Neural cell (in vitro differentiated cells): Measurements from ENCODE around the gene KSR2. TPM values are rescaled to one million over a fixed set of nuclear protein-coding genes. Genes with fewer than 3 reads are reported as not detected.

Source experiments
- H2AFZ ChIP-seq: fragments of 200-600, 300-800 bp; sonication (generic), shearing (Covaris generic); 2 replicates; pipeline ENCODE4 v1.6.0; 2014; ENCODE audit warnings: low read depth, mild to moderate bottlenecking, antibody characterized with exemption, low read length, moderate library complexity
- H3F3A ChIP-seq: fragments of 200-600 bp; shearing (Covaris generic); 2 replicates; pipeline ENCODE4 v1.6.1; 2016; ENCODE audit warnings: mild to moderate bottlenecking, moderate library complexity, mixed read lengths, antibody characterized with exemption, low read length; ENCODE audit not compliant: insufficient read depth, poor library complexity, severe bottlenecking
- H3K27ac ChIP-seq: fragments of 200-600, 300-800 bp; sonication (generic), shearing (Covaris generic); 2 replicates; pipeline ENCODE4 v1.5.1; 2014; ENCODE audit warnings: mild to moderate bottlenecking, low read length, moderate library complexity
- H3K27me3 ChIP-seq: fragments of 300-800, 200-600 bp; sonication (generic), shearing (Covaris generic); 2 replicates; pipeline ENCODE4 v1.6.0; 2014; ENCODE audit warnings: mild to moderate bottlenecking, low read depth, low read length, moderate library complexity; ENCODE audit not compliant: insufficient read depth
- H3K36me3 ChIP-seq: fragments of 300-800, 200-600 bp; sonication (generic), shearing (Covaris generic); 2 replicates; pipeline ENCODE4 v1.5.1; 2014; ENCODE audit warnings: mild to moderate bottlenecking, antibody characterized with exemption, low read length, moderate library complexity; ENCODE audit not compliant: insufficient read depth
- H3K4me2 ChIP-seq: fragments of 300-800, 200-600 bp; sonication (generic), shearing (Covaris generic); 2 replicates; pipeline ENCODE4 v1.6.0; 2014; ENCODE audit warnings: mild to moderate bottlenecking, low read length
- H3K4me3 ChIP-seq: fragments of 300-800, 200-600 bp; sonication (generic), shearing (Covaris generic); 2 replicates; pipeline ENCODE4 v1.5.1; 2014; ENCODE audit warnings: mild to moderate bottlenecking, low read length, moderate library complexity
- H3K79me2 ChIP-seq: fragments of 200-600 bp; shearing (Covaris generic); replicated peaks from 2 replicates; pipeline ENCODE4 v1.6.0; 2014; ENCODE audit warnings: mild to moderate bottlenecking, low read length, moderate library complexity; ENCODE audit not compliant: insufficient read depth
- H3K9ac ChIP-seq: fragments of 300-800, 200-600 bp; sonication (generic), shearing (Covaris generic); 2 replicates; pipeline ENCODE4 v1.6.1; 2016; ENCODE audit warnings: mild to moderate bottlenecking, low read length, mixed read lengths
- H3K9me2 ChIP-seq: fragments of 200-600 bp; shearing (Covaris generic); 2 replicates; pipeline ENCODE4 v1.6.1; 2016; ENCODE audit warnings: mild to moderate bottlenecking, low read length, mixed read lengths; ENCODE audit not compliant: insufficient read depth
- H3K9me3 ChIP-seq: fragments of 200-600, 300-800 bp; sonication (generic), shearing (Covaris generic); 2 replicates; pipeline ENCODE4 v1.6.1; 2016; ENCODE audit warnings: mild to moderate bottlenecking, mixed run types, low read length, moderate library complexity, mixed read lengths
- H4K20me1 ChIP-seq: fragments of 200-600 bp; shearing (Covaris generic); 2 replicates; pipeline ENCODE4 v1.6.1; 2016; ENCODE audit warnings: mild to moderate bottlenecking, mixed run types; ENCODE audit not compliant: insufficient read depth
- CTCF ChIP-seq: fragments of 450-650 bp; IDR thresholded peaks from 2 replicates; pipeline ENCODE4 v1.5.1; 2014; ENCODE audit warnings: antibody characterized with exemption, mild to moderate bottlenecking, moderate library complexity; ENCODE audit not compliant: poor library complexity, severe bottlenecking
- EP300 ChIP-seq: fragments of 450-650 bp; conservative IDR thresholded peaks from 2 replicates; pipeline ENCODE4 v1.6.1; 2014; ENCODE audit warnings: antibody characterized with exemption, mild to moderate bottlenecking, moderate library complexity; ENCODE audit not compliant: poor library complexity, severe bottlenecking
- EZH2 ChIP-seq: fragments of 200-600, 300-800 bp; shearing (Covaris generic), sonication (generic); IDR thresholded peaks from 2 replicates; pipeline ENCODE4 v1.6.1; 2014; ENCODE audit warnings: antibody characterized with exemption, low read length, borderline replicate concordance, mild to moderate bottlenecking; ENCODE audit not compliant: insufficient read depth, poor library complexity, severe bottlenecking
- MXI1 ChIP-seq: fragments of 450-650 bp; conservative IDR thresholded peaks from 2 replicates; pipeline ENCODE4 v1.6.1; 2014; ENCODE audit warnings: antibody characterized with exemption, mild to moderate bottlenecking; ENCODE audit not compliant: poor library complexity, severe bottlenecking
- POLR2AphosphoS5 ChIP-seq: IDR thresholded peaks from 2 replicates; pipeline ENCODE4 v1.6.1; 2012
- RAD21 ChIP-seq: fragments of 450-650 bp; conservative IDR thresholded peaks from 2 replicates; pipeline ENCODE4 v1.6.1; 2014; ENCODE audit warnings: antibody characterized with exemption, mild to moderate bottlenecking, moderate library complexity
- SMC3 ChIP-seq: fragments of 450-650 bp; conservative IDR thresholded peaks from 2 replicates; pipeline ENCODE4 v1.6.1; 2014; ENCODE audit warnings: antibody characterized with exemption, mild to moderate bottlenecking, moderate library complexity; ENCODE audit not compliant: poor library complexity
- TAF1 ChIP-seq: IDR thresholded peaks from 2 replicates; pipeline ENCODE4 v1.6.1; 2012; ENCODE audit warnings: low read depth
- polyA plus RNA-seq: library from polyadenylated mRNA; depleted of rRNA; stranded (reverse); fragments of >200 nt; gene quantifications from 2 replicates; pipeline ENCODE4 v1.2.3, GENCODE V29; 2014
- TF ChIP-seq, protein P1 (sequence below): IDR thresholded peaks from 2 replicates; pipeline ENCODE4 v1.6.1; 2012; ENCODE audit warnings: borderline replicate concordance

The KSR2 gene
- polyA plus RNA-seq, 1 donor from 2014 or later, result 3.0 TPM

- no peaks in the 10 kb centered on the region for H3F3A ChIP-seq
Observed at GRCh38 chr12:117574655-117575054, 394.1 kb downstream of the KSR2 start.

DNA sequence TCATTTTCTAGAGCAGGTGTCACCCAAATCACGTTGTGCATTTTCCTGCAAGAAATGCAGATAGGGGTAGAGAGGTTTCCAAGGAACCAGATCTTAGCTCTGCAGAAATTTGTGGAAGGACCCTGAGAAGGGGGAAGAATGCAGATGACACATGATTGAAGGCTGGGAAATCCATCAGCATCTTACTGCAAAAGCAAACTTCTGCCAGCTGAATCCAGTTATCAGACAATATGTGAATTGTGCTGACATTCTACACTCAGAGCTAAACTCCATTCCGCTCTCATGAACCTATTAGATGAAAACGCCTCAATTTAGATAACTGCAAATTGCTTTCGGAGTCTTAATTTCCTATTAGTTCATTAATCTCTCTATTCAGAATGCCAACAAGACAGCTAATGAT, 396.0 kb downstream of the KSR2 start:
- Histone ChIP-seq H3K79me2 (no peaks in the 10 kb centered on the region), H4K20me1 (no peaks in the 10 kb centered on the region), H3K4me2 (no peak overlapping the region), H3K4me3 (peak overlapping the region; percentile 19), H3K9me3 (no peaks in the 10 kb centered on the region), H3K9me2 (no peaks in the 10 kb centered on the region), H2AFZ (no peak overlapping the region), H3K27ac (peak overlapping the region; percentile 89), H3K27me3 (no peaks in the 10 kb centered on the region), H3K36me3 (no peaks in the 10 kb centered on the region), H3F3A (no peaks in the 10 kb centered on the region), H3K9ac (peak overlapping the region; percentile 52)
- TF ChIP-seq TAF1, result no peak
- no peak for TF ChIP-seq MXI1
- peak; percentile 81 for TF ChIP-seq EP300
- no peak for TF ChIP-seq RAD21
- TF ChIP-seq, protein P1, sequence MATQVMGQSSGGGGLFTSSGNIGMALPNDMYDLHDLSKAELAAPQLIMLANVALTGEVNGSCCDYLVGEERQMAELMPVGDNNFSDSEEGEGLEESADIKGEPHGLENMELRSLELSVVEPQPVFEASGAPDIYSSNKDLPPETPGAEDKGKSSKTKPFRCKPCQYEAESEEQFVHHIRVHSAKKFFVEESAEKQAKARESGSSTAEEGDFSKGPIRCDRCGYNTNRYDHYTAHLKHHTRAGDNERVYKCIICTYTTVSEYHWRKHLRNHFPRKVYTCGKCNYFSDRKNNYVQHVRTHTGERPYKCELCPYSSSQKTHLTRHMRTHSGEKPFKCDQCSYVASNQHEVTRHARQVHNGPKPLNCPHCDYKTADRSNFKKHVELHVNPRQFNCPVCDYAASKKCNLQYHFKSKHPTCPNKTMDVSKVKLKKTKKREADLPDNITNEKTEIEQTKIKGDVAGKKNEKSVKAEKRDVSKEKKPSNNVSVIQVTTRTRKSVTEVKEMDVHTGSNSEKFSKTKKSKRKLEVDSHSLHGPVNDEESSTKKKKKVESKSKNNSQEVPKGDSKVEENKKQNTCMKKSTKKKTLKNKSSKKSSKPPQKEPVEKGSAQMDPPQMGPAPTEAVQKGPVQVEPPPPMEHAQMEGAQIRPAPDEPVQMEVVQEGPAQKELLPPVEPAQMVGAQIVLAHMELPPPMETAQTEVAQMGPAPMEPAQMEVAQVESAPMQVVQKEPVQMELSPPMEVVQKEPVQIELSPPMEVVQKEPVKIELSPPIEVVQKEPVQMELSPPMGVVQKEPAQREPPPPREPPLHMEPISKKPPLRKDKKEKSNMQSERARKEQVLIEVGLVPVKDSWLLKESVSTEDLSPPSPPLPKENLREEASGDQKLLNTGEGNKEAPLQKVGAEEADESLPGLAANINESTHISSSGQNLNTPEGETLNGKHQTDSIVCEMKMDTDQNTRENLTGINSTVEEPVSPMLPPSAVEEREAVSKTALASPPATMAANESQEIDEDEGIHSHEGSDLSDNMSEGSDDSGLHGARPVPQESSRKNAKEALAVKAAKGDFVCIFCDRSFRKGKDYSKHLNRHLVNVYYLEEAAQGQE, result no peak
- no peak for TF ChIP-seq SMC3
- TF ChIP-seq CTCF, result no peak
- TF ChIP-seq POLR2AphosphoS5, result peak; percentile 37
- no peak for TF ChIP-seq EZH2

More at GRCh38 chr12:117574655-117575054, 394.1 kb downstream of the KSR2 start:
- H3K4me3 ChIP-seq, result no peak overlapping the region
- H3K4me2 ChIP-seq, result no peak overlapping the region
- no peaks in the 10 kb centered on the region for H3K9me3 ChIP-seq
- H2AFZ ChIP-seq, result no peak overlapping the region
- no peaks in the 10 kb centered on the region for H3K27me3 ChIP-seq
- no peak overlapping the region for H3K27ac ChIP-seq
- H3K9me2 ChIP-seq, result no peaks in the 10 kb centered on the region
- no peaks in the 10 kb centered on the region for H3K79me2 ChIP-seq
- H3K9ac ChIP-seq, result no peak overlapping the region
- no peak for TF ChIP-seq SMC3
- no peak for TF ChIP-seq MXI1
- no peak for TF ChIP-seq EP300
- no peak for TF ChIP-seq TAF1
- no peak for TF ChIP-seq RAD21
- TF ChIP-seq POLR2AphosphoS5, result no peak
- TF ChIP-seq EZH2, result no peak
- no peak for TF ChIP-seq CTCF
- TF ChIP-seq, protein P1, result no peak
- H3K36me3 ChIP-seq, result no peaks in the 10 kb centered on the region
- H4K20me1 ChIP-seq, result no peaks in the 10 kb centered on the region
